B cell (primary cell): ENCODE measurements around the gene NDST3. TPM values are rescaled to one million over a fixed set of nuclear protein-coding genes. Genes with fewer than 3 reads are reported as not detected.

Source experiments
- ATAC-seq: fragments of 200-7000 bp; cut with Tn5 transposase; one replicate; pipeline ENCODE4 v1.10.0; 2021; ENCODE audit warnings: low read depth, mild to moderate bottlenecking, moderate number of reproducible peaks, moderate library complexity
- CTCF ChIA-PET: fragments of 350-600 bp; sonication (Branson Sonifier 250); formaldehyde crosslinking; loops from one replicate; lab custom pipeline; 2021; ENCODE audit warnings: antibody characterized with exemption, inconsistent platforms; lab: Charles Lee
- POLR2A ChIA-PET: fragments of 350-600 bp; sonication (Branson Sonifier 250); formaldehyde crosslinking; loops from one replicate; lab custom pipeline; 2021; ENCODE audit warnings: antibody characterized with exemption; lab: Charles Lee
- DNase-seq: peaks from one replicate; pipeline ENCODE4 v3.0.0; 2013
- H2AFZ ChIP-seq: 2 replicates; pipeline ENCODE4 v1.6.1; 2012; ENCODE audit warnings: mild to moderate bottlenecking, low read depth, low read length; ENCODE audit not compliant: insufficient read depth, poor library complexity, severe bottlenecking
- H3K27ac ChIP-seq, 2 donors: 1 replicate in 1 of 2; 2 replicates in 1 of 2; pipeline ENCODE4 v1.5.1; 2012 to 2013; ENCODE audit warnings: low read length in 2 of 2, mild to moderate bottlenecking in 2 of 2, moderate library complexity in 1 of 2
- H3K27me3 ChIP-seq, 4 experiments: fragments of 200-600 bp in 1 of 4; sonication (generic) in 1 of 4; replicated peaks in 1 of 4; 1 replicate in 2 of 4; 2 replicates in 2 of 4; pipeline versions ENCODE4 v1.6.1 to v1.7.0; 2013 to 2016; ENCODE audit warnings: low read length in 3 of 4, mild to moderate bottlenecking in 2 of 4, mixed read lengths in 1 of 4, moderate library complexity in 1 of 4; ENCODE audit not compliant: insufficient read depth in 4 of 4, control insufficient read depth in 3 of 4; ENCODE audit errors: control extremely low read depth in 1 of 4
- H3K36me3 ChIP-seq, 2 experiments: replicated peaks in 1 of 2; 1 replicate in 1 of 2; 2 replicates in 1 of 2; pipeline versions ENCODE4 v1.6.1 to v1.7.1; 2013; ENCODE audit warnings: low read length in 1 of 2; ENCODE audit not compliant: insufficient read depth in 2 of 2, control insufficient read depth in 1 of 2; ENCODE audit errors: control extremely low read depth in 1 of 2, extremely low read depth in 1 of 2
- H3K4me1 ChIP-seq, 2 donors: fragments of 200-600 bp in 1 of 2; sonication (generic) in 1 of 2; 1 replicate in 1 of 2; 2 replicates in 1 of 2; pipeline versions ENCODE4 v1.5.1 to v1.6.1; 2013 to 2017; ENCODE audit warnings: low read length in 2 of 2; ENCODE audit not compliant: control insufficient read depth in 2 of 2, insufficient read depth in 2 of 2
- H3K4me2 ChIP-seq: replicated peaks from 2 replicates; pipeline ENCODE3; 2012; ENCODE audit warnings: mild to moderate bottlenecking, low read depth, low read length; ENCODE audit not compliant: poor library complexity, severe bottlenecking
- H3K4me3 ChIP-seq, 5 experiments: fragments of 200-600 bp in 1 of 5; sonication (generic) in 1 of 5; 1 replicate in 3 of 5; 2 replicates in 2 of 5; pipeline versions ENCODE4 v1.5.1 to v1.7.0; 2011 to 2016; ENCODE audit warnings: low read length in 4 of 5, mild to moderate bottlenecking in 4 of 5, low read depth in 2 of 5, control low read depth in 1 of 5, moderate library complexity in 1 of 5; ENCODE audit not compliant: insufficient read depth in 1 of 5; ENCODE audit errors: control extremely low read depth in 1 of 5, extremely low read depth in 1 of 5
- H3K79me2 ChIP-seq: fragments of 200-600 bp; sonication (generic); one replicate; pipeline ENCODE4 v1.6.0; 2016; ENCODE audit warnings: low read length; ENCODE audit not compliant: control insufficient read depth, insufficient read depth
- H3K9ac ChIP-seq: fragments of 200-600 bp; sonication (generic); 2 replicates; pipeline ENCODE4 v1.6.1; 2017; ENCODE audit warnings: mild to moderate bottlenecking, low read length, moderate library complexity
- H3K9me3 ChIP-seq, 3 donors: one replicate each; pipeline versions ENCODE4 v1.6.1 to v1.7.1; 2013; ENCODE audit warnings: low read length in 2 of 3; ENCODE audit not compliant: control insufficient read depth in 2 of 3, insufficient read depth in 1 of 3; ENCODE audit errors: control extremely low read depth in 1 of 3
- H4K20me1 ChIP-seq: 2 replicates; pipeline ENCODE4 v1.6.0; 2012; ENCODE audit warnings: mild to moderate bottlenecking, low read length; ENCODE audit not compliant: insufficient read depth, control insufficient read depth, poor library complexity, severe bottlenecking
- H3K27ac Mint-ChIP-seq: one replicate; pipeline ENCODE4 v1.8.0; 2021; ENCODE audit warnings: mixed read lengths
- H3K27me3 Mint-ChIP-seq: one replicate; pipeline ENCODE4 v1.8.0; 2021; ENCODE audit warnings: mixed read lengths
- H3K4me1 Mint-ChIP-seq: one replicate; pipeline ENCODE4 v1.8.0; 2021; ENCODE audit warnings: mixed read lengths
- H3K4me3 Mint-ChIP-seq: one replicate; pipeline ENCODE4 v1.8.0; 2021; ENCODE audit warnings: mixed read lengths
- H3K9me3 Mint-ChIP-seq: one replicate; pipeline ENCODE4 v1.8.0; 2022; ENCODE audit warnings: mixed read lengths; ENCODE audit not compliant: insufficient read depth
- EZH2 ChIP-seq: IDR thresholded peaks from 2 replicates; pipeline ENCODE4 v1.6.1; 2012; ENCODE audit warnings: borderline replicate concordance, low read depth, mild to moderate bottlenecking, moderate library complexity, low read length; ENCODE audit not compliant: insufficient read depth, poor library complexity, severe bottlenecking
- WGBS: methylation state at CpG from one replicate; pipeline ENCODE4 v1.1.5; 2013; ENCODE audit warnings: missing lambda C conversion rate; ENCODE audit not compliant: insufficient coverage; 5-methylcytosine and 5-hydroxymethylcytosine counted together
- intact Hi-C: fragments of 100-400 bp; cut with micrococcal nuclease; formaldehyde crosslinking; loops from one replicate; pipeline ENCODE4 v1.10.0; 2022
- polyA plus RNA-seq: library from polyadenylated mRNA; depleted of rRNA; stranded (reverse); fragments of >200 nt; gene quantifications from 2 replicates; pipeline ENCODE4 v1.2.3, GENCODE V29; 2012
- total RNA-seq, 2 donors: library from RNA; stranded (reverse); fragments of 120-200 nt in 1 of 2; gene quantifications; 1 replicate in 1 of 2; 2 replicates in 1 of 2; pipeline versions ENCODE4 v1.2.3 to v1.2.4, GENCODE V29; 2013 to 2022
- TF ChIP-seq, protein P1 (sequence below): fragments of 200-600 bp; IDR thresholded peaks from one replicate; pipeline ENCODE4 v1.8.0; 2022; ENCODE audit warnings: antibody characterized with exemption, mild to moderate bottlenecking

NDST3 gene
- total and polyA plus RNA-seq, 2 donors (not counting 1 experiment from before 2014, with no cell fraction given): not detected

DNA sequence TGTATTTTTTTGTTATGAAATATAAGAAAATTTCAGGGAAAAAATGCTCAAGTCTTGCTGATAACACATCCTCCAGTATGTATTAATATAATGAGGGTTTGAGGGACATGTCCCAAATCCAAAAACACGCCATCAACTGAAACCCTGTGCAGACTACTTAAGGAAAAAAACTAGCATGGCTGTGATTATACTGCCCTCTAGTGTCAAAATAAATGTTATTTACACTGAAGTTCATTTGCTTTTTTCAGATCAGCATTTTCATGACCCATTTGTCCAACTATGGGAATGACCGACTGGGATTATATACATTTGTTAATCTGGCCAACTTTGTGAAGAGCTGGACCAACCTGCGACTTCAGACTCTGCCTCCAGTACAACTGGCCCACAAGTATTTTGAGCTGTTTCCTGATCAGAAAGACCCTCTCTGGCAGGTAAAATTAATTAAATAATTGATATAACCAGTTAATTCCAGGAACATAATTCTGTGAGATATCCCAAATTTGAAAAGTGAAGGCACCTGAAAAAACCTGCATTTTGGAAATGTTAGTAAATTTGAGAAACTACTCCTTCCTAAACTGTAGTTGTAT is 190.1 kb downstream of the NDST3 start:
- TF ChIP-seq, protein P1, sequence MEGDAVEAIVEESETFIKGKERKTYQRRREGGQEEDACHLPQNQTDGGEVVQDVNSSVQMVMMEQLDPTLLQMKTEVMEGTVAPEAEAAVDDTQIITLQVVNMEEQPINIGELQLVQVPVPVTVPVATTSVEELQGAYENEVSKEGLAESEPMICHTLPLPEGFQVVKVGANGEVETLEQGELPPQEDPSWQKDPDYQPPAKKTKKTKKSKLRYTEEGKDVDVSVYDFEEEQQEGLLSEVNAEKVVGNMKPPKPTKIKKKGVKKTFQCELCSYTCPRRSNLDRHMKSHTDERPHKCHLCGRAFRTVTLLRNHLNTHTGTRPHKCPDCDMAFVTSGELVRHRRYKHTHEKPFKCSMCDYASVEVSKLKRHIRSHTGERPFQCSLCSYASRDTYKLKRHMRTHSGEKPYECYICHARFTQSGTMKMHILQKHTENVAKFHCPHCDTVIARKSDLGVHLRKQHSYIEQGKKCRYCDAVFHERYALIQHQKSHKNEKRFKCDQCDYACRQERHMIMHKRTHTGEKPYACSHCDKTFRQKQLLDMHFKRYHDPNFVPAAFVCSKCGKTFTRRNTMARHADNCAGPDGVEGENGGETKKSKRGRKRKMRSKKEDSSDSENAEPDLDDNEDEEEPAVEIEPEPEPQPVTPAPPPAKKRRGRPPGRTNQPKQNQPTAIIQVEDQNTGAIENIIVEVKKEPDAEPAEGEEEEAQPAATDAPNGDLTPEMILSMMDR: peak; percentile 82
- no peak for TF ChIP-seq EZH2
- intact Hi-C loops: no loop called here
- no peak for ATAC-seq
- Histone ChIP-seq H4K20me1 (no peaks in the 10 kb centered on the region), H3K36me3 (no peaks in the 10 kb centered on the region), H3K9ac (no peak overlapping the region), H3K27ac (no peak overlapping the region), H3K79me2 (no peaks in the 10 kb centered on the region), H3K4me2 (no peak overlapping the region), H2AFZ (no peak overlapping the region), H3K4me1 (no peaks in the 10 kb centered on the region), H3K27me3 (peaks cover 0 to 3% (median 0%) of the 10 kb centered on the region in 4 experiments), H3K9me3 (no peaks in the 10 kb centered on the region), H3K4me3 (no peak overlapping the region)
- H3K4me1 Mint-ChIP-seq: no peaks in the 10 kb centered on the region
- ChIA-PET CTCF (interaction anchor here (0.7 to 2.4 kb wide), 8 partner anchors 8 to 84 kb away, joined by 3 to 7 read pairs (median 4); no protein-coding TSS in a partner anchor), POLR2A (no interaction called here)
- WGBS: no CpG with 5 or more reads among the region's 3 CpGs
- H3K4me3 Mint-ChIP-seq: no peak overlapping the region
- H3K9me3 Mint-ChIP-seq: no peaks in the 10 kb centered on the region
- peaks cover 3% of the 10 kb centered on the region for H3K27me3 Mint-ChIP-seq
- no peak overlapping the region for H3K27ac Mint-ChIP-seq
- peak; percentile 38 for DNase-seq

GRCh38 chr4:118225511-118225910 is 191.2 kb downstream of the NDST3 start:
- POLR2A ChIA-PET: no interaction called here
- Mint-ChIP-seq H3K4me1 (no peaks in the 10 kb centered on the region), H3K27ac (no peak overlapping the region), H3K4me3 (no peak overlapping the region), H3K27me3 (peaks cover 6% of the 10 kb centered on the region), H3K9me3 (no peaks in the 10 kb centered on the region)
- Histone ChIP-seq H4K20me1 (no peaks in the 10 kb centered on the region), H3K27ac (no peak overlapping the region), H3K4me3 (no peak overlapping the region), H2AFZ (no peak overlapping the region), H3K27me3 (peaks cover 0 to 3% (median 0%) of the 10 kb centered on the region in 4 experiments), H3K79me2 (no peaks in the 10 kb centered on the region), H3K36me3 (no peaks in the 10 kb centered on the region), H3K9ac (no peak overlapping the region), H3K4me2 (no peak overlapping the region), H3K9me3 (peaks cover 0 to 3% (median 0%) of the 10 kb centered on the region in 3 donors), H3K4me1 (no peaks in the 10 kb centered on the region)
- no CpG with 5 or more reads among the region's 4 CpGs for WGBS
- intact Hi-C loops: no loop called here
- no peak for TF ChIP-seq EZH2
- TF ChIP-seq, protein P1: no peak
- ATAC-seq (no peak), DNase-seq (no peak)
- CTCF ChIA-PET: interaction anchor here (1.2 to 2.4 kb wide), 4 partner anchors 10 to 25 kb away, joined by 3 to 7 read pairs (median 4); no protein-coding TSS in a partner anchor
